Body of pancreas (tissue), 4 donors: ENCODE measurements around the gene CSNK2A3.

Experiments
- CTCF ChIP-seq, 7 experiments: fragments of 450-650 bp in 4 of 7; fragments of 200-600 bp in 3 of 7; sonication (generic) in 3 of 7; IDR thresholded peaks; one replicate each; pipeline ENCODE4 v1.5.1; 2016 to 2019; ENCODE audit warnings: antibody characterized with exemption in 7 of 7
- POLR2A ChIP-seq, 3 donors: fragments of 450-650 bp; IDR thresholded peaks; one replicate each; pipeline ENCODE4 v1.6.1; 2016; ENCODE audit warnings: antibody characterized with exemption in 3 of 3, mild to moderate bottlenecking in 2 of 3

GRCh38 chr11:11359611-11360010 is 6.6 kb upstream of the CSNK2A3 start:
- TF ChIP-seq POLR2A (IDR thresholded peaks at IDR 0.05) (no peak), CTCF (IDR thresholded peaks at IDR 0.05) (no peak)
